ENCODE results near the gene FBXL16.

DNA sequence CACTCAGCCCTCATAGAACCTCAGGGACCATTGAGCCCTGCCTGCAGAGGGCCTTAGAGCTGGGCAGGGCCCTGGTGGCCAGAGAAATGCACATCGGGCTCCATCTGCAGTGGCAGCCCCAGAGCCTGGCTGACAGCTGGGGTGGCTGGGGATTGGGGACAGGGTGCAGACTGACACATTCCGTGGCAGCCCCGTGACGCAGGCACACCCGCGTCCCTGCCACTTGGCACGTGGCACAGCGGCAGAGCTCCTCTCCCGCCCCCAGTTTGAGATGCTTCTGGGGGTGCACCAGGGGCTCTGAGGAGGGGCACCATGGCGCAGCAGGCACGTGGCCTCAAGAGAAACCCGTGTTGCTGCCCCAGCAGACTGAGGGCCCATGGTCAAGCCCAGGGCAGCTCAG lies 2.2 kb downstream of the FBXL16 start:
- TF ChIP-seq CTCF (IDR thresholded peaks at IDR 0.05) (no peak), POLR2A (IDR thresholded peaks at IDR 0.05) (no peak)

Data from breast epithelium (tissue), 3 donors.